ENCODE results near the gene ALDH1A3. TPM values are rescaled to one million over a fixed set of nuclear protein-coding genes. Genes with fewer than 3 reads are reported as not detected.

Gene ALDH1A3
- polyA plus RNA-seq, 1 of the 3 experiments (the other 2 are of a cell fraction), result 4.4 TPM

- no peaks in the 10 kb centered on the region for H3K79me2 ChIP-seq (ENCODE audit: insufficient read depth)
- H3K4me1 ChIP-seq (ENCODE audit: control insufficient read depth in 1 of 2, insufficient read depth in 2 of 2, low read depth in 1 of 2, low read length in 1 of 2), result peaks cover 12 to 52% of the 10 kb centered on the region in 2 experiments
- no peaks in the 10 kb centered on the region for H3K27me3 ChIP-seq (ENCODE audit: insufficient read depth)
- no peak overlapping the region for H2AFZ ChIP-seq (ENCODE audit: low read depth)
- 87% methylated on average over 13 of the region's 13 CpGs for WGBS (ENCODE audit: low lambda C conversion rate)
- peaks cover 8% of the 10 kb centered on the region for H3F3A ChIP-seq (replicated peaks; ENCODE audit: insufficient read depth)
- no peaks in the 10 kb centered on the region for H3K9me3 ChIP-seq
- peak overlapping the region in 1 of 2 experiments; percentile 98; a peak in 2 of 4 replicates for H3K27ac ChIP-seq (ENCODE audit: low read depth in 2 of 2, low read length in 1 of 2)
- no peaks in the 10 kb centered on the region for H3K36me3 ChIP-seq (replicated peaks in 1 of 2; ENCODE audit: control insufficient read depth in 1 of 2, insufficient read depth in 2 of 2, low read length in 1 of 2)
- H3K9me2 ChIP-seq, result no peaks in the 10 kb centered on the region
- no peaks in the 10 kb centered on the region for H4K20me1 ChIP-seq (ENCODE audit: insufficient read depth)
- ChIA-PET POLR2A (no interaction called here), CTCF (interaction anchor here (0.6 to 2.4 kb wide), 5 partner anchors 11 to 263 kb away, joined by 3 to 7 read pairs (median 4); no protein-coding TSS in a partner anchor)
- DNase-seq, result no peak
- H3K9ac ChIP-seq, result no peak overlapping the region
- H3K4me3 ChIP-seq (ENCODE audit: low read depth in 2 of 2, low read length in 1 of 2), result no peak overlapping the region
- TF ChIP-seq CHD2 (IDR thresholded peaks at IDR 0.05; ENCODE audit: low read length, partially characterized antibody) (no peak), TEAD4 (IDR thresholded peaks at IDR 0.05; ENCODE audit: borderline replicate concordance, insufficient read depth) (no peak), FOSL2 (IDR thresholded peaks at IDR 0.05; ENCODE audit: borderline replicate concordance, low read depth) (no peak), POLR2AphosphoS5 (IDR thresholded peaks at IDR 0.05; ENCODE audit: low read depth, low read length) (no peak), ZBTB33 (IDR thresholded peaks at IDR 0.05; ENCODE audit: borderline replicate concordance, low read depth) (no peak), REST (IDR thresholded peaks at IDR 0.05; ENCODE audit: low read depth, low read length) (no peak), TAF1 (IDR thresholded peaks at IDR 0.05; ENCODE audit: borderline replicate concordance, low read depth, low read length) (no peak), TCF12 (IDR thresholded peaks at IDR 0.05) (no peak), EP300 (IDR thresholded peaks at IDR 0.05; ENCODE audit: borderline replicate concordance in 1 of 2, low read depth in 1 of 2, low read length in 1 of 2) (no peak), RXRA (IDR thresholded peaks at IDR 0.05; ENCODE audit: borderline replicate concordance, low read depth) (no peak), RFX5 (IDR thresholded peaks at IDR 0.05; ENCODE audit: low read length) (no peak), GABPA (IDR thresholded peaks at IDR 0.05; ENCODE audit: low read depth) (no peak), FOXM1 (IDR thresholded peaks at IDR 0.05; ENCODE audit: low read depth) (no peak), CTCF (IDR thresholded peaks at IDR 0.05) (no peak), NRF1 (IDR thresholded peaks at IDR 0.05; ENCODE audit: low read depth, low read length) (no peak), YY1 (IDR thresholded peaks at IDR 0.05; ENCODE audit: low read depth) (no peak)
- TF ChIP-seq, protein P1, sequence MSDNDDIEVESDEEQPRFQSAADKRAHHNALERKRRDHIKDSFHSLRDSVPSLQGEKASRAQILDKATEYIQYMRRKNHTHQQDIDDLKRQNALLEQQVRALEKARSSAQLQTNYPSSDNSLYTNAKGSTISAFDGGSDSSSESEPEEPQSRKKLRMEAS (IDR thresholded peaks at IDR 0.05; ENCODE audit: low read depth), result no peak
- no peak overlapping the region for H3K4me2 ChIP-seq
These were observed 20.6 kb downstream of the ALDH1A3 start for GRCh38 chr15:100900136-100900794.
